Cardiac septum (tissue), 1 donor: ENCODE data around the gene SENP6. TPM values are rescaled to one million over a fixed set of nuclear protein-coding genes. Genes with fewer than 3 reads are reported as not detected.
"Not testable (repeated sequence)": the region's sequence is repeated elsewhere in the genome, so short reads cannot be mapped to it uniquely, and the experiment has no call there.

ENCODE experiments used
- DNase-seq: peaks from one replicate; pipeline ENCODE4 v3.0.0-alpha.2; 2020; ENCODE audit warnings: low spot score
- intact Hi-C: fragments of 100-400 bp; cut with DNase I; formaldehyde crosslinking; loops from one replicate; pipeline ENCODE4 v1.14.0; 2022
- total RNA-seq: library from RNA; stranded (reverse); fragmentation: NEBNext Ultra II Directional; extraction: Animal tissue kit (Norgen Biotek cat#: 25700); gene quantifications from one replicate; pipeline ENCODE4 v1.2.1, GENCODE V29; 2021
- donor health status: DM: no; HTN: no; CAD: no.

SENP6 gene
- total RNA-seq, 1 donor from 2014 or later = 68.0 TPM

DNA sequence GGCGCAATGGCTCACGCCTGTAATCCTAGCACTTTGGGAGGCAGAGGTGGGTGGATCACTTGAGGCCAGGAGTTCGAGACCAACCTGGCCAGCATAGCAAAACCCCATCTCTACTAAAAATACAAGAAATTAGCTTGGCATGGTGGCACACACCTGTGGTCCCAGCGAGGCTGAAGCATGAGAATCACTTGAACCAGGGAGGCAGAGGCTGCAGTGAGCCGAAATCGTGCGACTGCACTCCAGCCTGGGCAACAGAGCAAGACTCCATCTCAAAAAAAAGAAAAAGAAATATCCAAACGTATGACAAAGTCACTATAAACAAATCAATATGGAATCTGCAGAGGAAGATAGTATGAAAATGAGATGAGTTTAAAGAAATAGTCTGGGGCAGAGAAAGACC, 129.3 kb downstream of the SENP6 start:
- DNase-seq, intact Hi-C loops: not testable (repeated sequence)

DNA sequence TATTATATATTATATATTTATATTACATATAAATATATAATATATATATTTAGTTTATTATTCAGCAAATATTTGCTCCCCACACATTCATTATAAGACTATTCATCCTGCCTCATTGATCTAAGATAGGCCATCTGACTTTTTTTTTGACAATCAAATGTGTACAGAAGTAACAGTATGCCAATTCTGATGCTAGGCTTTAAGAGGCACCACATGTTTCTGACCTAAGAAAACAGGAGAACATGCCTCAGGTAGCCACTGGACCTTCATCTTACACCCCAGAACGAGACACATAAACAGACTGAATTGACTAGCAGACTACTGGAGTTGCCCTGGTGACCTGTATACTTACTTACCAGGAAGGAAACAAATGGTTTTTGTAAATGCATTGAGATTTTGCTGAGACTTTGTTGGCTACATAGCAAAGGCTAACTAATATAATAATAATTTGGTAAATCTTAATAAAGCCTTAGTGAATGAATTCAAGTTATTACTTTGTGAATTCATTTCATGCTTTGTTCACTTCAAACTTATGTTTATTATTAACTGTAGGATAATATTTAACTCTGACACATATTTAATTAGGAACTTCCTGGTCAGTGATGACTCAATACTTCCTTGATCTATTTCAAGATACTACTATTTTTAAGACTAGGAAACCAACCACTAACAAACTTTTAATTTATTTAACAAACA, 134.0 kb downstream of the SENP6 start:
- intact Hi-C loops = no loop called here
- no peak for DNase-seq

DNA sequence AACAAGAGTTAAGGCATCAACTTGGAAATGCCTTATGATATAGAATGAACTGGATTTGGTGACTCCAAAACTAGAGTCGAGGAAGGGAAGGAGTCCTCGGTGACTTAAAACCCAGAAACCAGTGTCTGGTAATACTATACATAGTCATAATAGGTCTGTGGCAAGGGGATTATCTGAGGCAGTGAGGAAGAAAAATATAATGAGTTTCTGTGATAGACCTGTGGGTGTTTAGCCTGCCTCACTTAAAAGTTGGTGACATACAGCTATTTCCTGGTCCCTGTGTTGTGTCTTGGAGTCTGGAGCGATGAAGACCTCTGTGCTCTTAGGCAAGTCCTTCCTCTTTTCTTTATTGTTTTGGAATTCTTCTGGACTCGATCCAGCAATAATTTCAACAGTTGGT, 142.3 kb downstream of the SENP6 start:
- intact Hi-C loops = no loop called here
- no peak for DNase-seq

DNA sequence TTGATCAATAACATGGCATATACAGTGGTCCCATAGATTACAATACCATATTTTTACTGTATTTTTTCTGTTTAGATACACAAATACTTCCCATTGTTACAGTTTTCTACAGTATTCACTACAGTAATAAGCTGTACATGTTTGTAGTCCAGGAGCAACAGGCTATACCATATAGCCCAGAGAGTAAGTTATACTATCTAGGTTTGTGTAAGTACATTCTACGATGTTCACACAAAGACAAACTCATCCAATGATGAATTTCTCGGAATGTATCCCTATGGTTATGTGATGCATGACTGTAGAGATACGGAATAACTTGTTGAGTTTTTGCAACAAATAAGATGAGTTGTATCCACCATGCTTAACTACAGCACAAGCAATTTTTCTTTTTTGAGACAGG, 143.7 kb downstream of the SENP6 start:
- intact Hi-C loops = loop anchor here (5.0 kb wide), 1 partner anchor 143 kb away; the partner anchor contains the start of gene SENP6

DNA sequence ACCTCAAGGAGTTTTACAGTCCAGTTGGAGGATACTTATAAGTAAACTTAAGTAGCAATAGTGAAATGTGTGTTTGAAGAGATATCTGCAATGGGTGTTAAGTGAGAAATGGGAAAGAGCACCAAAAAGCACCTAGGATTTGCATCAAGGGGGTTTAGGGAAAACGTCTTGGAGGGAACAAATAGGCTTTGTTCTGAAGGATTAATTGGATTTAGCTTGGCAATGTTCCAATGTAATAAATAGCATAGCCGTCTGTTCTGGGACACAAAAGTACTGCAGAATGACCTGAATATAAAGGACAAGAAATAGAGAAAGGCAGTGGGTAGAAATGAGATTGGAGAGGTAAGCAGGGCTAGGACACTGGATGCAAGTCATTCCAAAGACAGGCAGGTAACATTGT, 144.5 kb downstream of the SENP6 start:
- intact Hi-C loops = loop anchor here (5.0 kb wide), 1 partner anchor 144 kb away; the partner anchor contains the start of gene SENP6
- DNase-seq = no peak

More for the DNA sequence above, 143.7 kb downstream of the SENP6 start:
- no peak for DNase-seq

DNA sequence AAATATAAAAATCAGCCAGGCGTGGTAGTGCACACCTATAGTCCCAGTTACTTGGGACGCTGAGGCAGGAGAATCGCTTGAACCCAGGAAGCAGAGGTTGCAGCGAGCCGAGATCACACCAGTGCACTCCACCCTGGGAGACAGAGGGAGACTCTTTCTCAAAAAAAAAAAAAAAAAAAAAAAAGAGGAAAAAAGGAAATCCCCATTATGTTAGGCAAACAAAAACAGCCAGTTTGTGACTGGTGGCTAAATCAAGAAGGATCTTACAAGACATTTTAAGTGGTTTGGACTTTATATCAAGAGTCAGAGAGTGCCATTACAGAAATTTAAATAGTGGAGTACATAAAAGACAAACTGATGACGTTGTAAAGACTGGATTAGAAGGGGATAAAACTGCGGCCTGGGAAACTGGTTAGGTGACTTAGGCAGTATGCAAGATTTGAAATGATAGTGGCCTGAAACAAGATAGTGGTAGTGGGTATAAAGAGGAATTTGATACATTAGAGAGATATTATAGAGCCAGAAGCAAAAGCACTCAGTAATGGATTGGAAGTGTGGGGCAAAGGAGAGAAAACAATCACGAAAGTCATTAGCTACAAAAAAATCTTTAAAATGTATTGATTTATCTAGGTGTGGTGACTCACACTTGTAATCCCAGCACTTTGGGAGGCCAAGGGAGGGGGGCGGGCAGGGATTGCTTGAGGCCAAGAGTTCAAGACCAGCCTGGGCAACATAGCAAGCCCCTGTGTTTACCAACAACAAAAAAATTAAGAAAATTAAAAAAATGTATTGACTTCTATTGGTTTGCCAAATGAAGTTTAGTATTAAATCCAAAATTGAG, 145.7 kb downstream of the SENP6 start:
- intact Hi-C loops = loop anchor here (5.0 kb wide), 1 partner anchor 145 kb away; the partner anchor contains the start of gene SENP6
- DNase-seq = no peak

DNA sequence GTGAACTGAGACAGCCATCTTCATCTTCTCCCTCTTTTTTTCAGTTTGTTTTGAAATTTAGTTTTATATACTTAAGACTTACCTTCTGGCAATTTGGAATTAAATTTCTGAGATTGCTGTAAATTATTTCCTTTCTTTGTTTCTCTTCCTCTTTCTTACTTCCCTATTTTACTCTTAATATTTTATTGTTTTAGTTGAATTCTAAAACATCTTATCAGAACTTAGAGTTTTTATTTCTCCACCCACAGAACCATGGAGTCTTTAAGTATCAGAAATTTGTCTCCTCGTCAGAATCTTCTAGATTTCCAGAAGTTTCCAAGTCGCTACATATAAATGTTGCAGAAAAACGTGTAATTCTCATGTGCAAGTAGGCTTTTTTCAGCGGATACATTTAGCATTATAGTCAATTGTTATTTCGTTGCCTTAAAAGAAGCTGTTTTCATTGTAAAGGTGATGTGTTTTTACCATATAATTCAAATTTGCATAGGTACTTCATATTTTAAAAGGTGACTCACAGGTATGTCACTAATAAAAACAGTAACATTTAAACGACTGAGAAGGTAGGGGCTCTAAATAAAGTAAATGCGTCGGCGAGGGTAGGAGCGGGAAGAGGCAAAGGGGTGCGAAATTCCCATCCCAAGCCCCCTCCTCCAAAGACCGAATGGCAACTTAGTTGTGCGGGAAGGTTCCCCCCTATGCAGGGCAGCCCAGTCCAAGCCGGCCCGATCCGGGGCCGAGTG, 146.5 kb downstream of the SENP6 start:
- DNase-seq = no peak
- intact Hi-C loops = loop anchor here (5.0 kb wide), 1 partner anchor 146 kb away; the partner anchor contains the start of gene SENP6

DNA sequence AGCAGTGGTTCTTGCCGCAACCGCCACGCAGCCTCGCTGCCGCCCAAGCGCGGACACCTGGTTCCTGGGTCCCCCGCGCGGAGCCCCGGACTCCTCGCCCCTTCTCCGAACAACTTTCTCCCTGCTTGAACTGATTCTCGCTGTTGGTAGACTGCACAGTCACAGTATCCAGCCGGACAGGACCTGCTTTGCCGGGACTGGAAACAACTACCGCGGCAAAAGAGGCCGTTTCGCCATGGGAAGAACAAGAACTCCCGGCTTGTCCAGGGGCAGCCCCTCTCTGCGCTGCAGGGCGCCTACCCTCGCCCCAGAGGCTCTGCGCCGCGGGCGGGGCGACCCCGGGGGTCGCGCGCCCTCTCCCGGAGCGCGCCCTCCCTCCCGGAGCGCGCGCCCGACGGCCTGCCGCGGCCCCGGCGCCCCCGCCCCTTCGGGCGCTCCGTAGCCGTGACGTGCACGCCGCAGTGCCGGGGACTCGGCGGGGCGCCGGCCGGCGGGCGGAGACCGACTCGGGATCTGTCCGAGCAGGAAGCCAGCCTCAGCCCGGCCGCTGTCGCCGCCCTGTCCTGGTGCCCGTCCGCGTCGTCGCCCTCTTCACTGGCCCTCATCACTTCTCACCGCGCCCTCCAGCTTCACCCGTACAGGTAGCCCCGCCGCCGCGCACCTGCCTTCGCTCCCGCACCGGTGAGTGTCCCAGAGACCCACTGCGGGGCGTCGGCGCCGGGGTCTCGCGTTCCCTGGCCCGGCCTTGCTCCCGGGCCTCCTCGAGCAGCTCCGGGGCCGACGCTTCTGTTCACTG, 147.3 kb downstream of the SENP6 start, which contains the start of gene MYO6:
Gene MYO6, plus strand, starts transcription at position 497 of the 796 bp plus-strand sequence. CDS start 68,309 bp downstream, outside the sequence.
- peak; percentile 84 for DNase-seq
- intact Hi-C loops = loop anchor here (5.0 kb wide), 1 partner anchor 147 kb away; the partner anchor contains the start of gene SENP6

DNA sequence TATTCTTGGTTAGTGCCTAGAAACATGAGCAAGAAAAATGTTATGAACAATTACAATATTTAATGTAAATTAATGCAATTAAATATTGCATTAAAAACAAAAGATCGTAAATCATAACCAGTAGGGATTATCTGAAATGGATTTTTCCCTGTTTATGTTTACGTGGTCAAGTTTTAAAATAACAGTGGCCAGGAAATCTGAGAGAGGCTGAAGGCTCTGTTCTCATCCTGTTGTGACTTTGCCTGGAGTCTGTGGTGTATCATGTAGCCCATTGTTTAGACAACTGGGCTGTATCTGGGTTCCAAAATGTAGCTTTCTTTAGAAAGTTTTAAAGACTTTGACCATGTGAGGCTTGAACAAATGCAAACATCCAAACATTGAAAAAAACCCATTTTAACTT, 149.8 kb downstream of the SENP6 start:
- DNase-seq = no peak
- intact Hi-C loops = no loop called here

DNA sequence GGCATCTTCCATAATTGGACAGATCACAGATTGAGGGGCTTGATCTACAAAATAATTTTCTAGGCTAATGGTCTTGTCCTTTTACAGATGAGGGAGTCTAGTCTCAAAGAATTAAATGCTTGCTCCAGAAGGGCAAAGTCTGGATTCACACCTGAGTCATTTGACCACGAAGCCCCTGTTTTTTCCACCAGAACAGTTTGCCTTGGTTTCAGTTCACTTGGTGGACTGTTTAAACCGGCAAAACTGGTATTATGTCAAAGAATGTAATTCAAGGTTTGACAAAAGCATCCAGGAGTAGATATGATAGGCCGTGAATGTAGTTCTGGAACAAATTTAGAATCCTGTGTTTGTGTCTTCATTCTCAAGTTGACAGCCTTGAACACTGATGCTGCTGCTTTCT, 150.7 kb downstream of the SENP6 start:
- intact Hi-C loops = no loop called here
- DNase-seq = no peak

DNA sequence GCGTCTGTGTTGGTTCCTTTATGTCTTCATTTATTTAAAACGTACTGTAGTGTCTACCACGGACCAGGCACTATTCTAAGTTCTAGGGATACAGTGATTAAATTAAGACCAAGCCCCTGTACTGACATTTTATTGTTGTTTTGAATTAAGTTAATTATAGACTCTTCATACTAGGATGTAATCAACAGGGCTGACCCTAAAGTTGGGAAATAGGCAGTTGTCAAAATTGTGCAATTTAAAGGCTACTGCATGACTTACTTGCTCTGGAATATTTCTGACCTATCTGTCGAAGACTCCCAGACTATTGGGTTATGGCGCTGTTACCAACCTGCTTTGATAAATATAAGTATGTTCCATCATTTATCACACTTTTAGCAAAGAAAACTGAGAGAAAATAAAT, 154.0 kb downstream of the SENP6 start:
- no peak for DNase-seq
- intact Hi-C loops = no loop called here

DNA sequence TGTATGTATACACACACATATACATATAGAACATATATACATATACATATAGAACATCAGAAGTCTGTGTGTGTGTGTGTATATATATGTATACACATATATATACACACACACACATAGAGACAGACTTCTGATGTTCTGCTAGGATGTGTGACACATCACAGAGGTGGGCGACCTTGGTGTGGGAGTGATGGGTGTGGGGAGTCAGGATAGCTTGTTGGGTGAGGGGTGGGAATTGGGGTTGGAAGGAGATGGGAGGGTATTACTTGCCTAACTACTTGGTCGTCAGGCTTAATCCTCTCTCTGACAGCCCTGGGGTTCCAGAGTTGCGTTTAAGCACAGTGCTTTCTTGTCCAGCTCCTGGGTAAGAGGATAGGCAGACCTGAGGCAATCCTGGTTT, 155.6 kb downstream of the SENP6 start:
- DNase-seq = no peak
- intact Hi-C loops = no loop called here

DNA sequence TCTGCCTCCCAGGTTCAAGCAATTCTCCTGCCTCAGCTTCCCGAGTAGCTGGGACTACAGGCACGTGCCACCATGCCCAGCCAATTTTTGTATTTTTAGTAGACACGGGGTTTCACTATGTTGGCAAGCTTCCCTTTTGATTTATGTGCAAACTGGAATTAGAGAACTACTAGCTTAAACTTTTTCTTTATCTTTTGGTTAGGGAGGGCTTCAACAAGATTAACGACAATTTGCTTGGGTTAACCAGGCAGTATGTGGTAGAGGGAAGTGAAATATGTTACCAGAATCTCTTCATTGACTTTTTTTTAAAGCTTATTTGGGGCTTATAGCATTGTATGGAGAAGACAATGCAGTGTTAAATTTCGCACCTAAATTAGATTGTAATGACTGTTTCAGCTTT, 156.4 kb downstream of the SENP6 start:
- intact Hi-C loops = no loop called here
- DNase-seq = no peak

DNA sequence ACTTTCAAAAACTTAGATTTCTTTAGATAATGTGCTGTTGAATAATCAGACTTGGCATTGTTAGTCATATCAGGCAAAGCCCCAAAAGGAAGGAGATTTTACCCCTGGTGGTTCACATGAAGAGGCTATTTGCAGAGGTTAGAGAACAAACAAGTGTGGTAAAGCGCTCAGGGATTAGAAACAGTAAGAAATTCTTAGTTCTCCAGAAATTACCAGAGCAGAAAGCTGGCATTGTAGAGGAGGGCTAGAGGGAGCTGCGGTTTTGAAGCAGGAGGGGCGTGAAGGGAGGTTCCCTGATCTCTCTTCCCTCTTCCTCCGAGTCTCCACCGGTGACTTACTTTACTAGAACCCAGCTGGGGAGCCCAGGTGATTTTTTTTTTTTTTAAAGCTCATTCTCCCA, 157.5 kb downstream of the SENP6 start:
- DNase-seq = no peak
- intact Hi-C loops = no loop called here

DNA sequence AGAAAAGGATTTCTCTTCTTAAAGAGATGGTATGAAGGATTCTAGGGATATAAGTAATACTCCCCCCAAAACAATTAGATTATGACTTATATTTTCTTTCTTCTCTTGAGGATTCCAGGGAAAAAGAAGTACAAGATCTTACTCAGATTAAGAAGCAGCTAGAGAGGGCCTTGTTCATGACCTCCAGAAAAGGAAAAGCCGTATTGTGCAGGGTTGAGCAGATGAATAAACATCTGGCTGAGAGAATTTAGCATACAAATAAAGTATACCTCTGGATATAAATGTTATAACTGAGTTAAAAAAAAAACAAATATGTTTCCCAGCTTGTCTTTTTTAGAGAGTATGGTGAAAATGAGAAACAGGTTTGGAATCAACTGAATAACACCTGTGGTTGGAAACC, 158.6 kb downstream of the SENP6 start:
- intact Hi-C loops = no loop called here

DNA sequence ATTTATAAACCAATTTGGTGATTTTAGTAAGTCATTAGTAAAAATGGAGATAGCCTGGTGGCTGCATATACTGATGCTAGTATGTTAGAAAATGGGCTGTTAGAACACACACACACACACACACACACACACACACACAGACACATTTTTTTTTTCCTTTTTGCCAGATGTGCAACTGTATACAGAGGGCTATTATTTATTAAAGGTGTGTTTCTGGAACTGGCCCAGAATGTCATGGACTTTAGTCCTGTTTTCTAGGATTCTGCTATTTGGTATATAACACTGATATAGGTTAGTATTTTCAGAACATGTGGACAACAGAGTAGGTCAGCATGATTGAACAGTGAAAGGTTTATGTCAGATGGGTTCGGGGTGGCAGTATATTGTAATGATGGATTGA, 159.8 kb downstream of the SENP6 start:
- no peak for DNase-seq
- intact Hi-C loops = no loop called here

More for the DNA sequence above, 158.6 kb downstream of the SENP6 start:
- no peak for DNase-seq

DNA sequence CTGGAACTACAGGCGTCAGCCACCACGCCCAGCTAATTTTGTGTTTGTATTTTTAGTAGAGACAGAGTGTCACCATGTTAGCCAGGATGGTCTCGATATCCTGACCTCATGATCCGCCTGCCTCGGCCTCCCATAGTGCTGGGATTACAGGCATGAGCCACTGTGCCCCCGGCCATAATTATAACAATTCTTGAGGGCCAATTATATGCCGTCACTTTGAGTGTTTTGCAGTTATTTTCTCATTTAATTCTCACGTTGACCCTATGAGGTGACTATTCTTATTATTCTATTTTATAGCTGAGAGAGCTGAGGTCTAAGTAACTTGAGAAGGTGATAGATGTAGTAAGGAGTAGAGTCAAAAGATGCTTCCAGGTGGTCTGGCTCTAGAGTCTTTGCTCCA, 160.4 kb downstream of the SENP6 start:
- intact Hi-C loops = no loop called here
- DNase-seq = no peak

DNA sequence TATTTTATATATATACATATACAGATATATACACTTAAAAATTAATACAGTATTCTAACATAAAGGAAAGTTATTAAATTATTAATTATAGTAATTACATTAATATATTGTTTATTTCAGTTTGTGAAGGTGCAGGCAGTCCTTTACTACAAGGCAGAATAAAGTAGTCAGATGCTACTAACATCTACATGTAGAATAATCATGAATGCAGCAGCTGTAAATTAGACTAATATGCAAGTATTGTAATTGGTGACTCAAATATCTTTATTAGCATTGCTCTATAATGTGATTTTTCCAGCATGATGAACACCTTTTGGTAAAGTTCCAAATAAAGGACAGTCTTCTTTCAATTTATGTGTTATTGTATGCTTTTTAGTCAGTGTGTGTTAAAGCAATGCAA, 164.7 kb downstream of the SENP6 start:
- intact Hi-C loops = no loop called here
- no peak for DNase-seq
